ENCODE results near the gene PID1. TPM values are rescaled to one million over a fixed set of nuclear protein-coding genes. Genes with fewer than 3 reads are reported as not detected.

Gene PID1
- total RNA-seq, 1 donor from 2014 or later: 0.91 TPM

- no peak for TF ChIP-seq CTCF (conservative IDR thresholded peaks at IDR 0.05)
- H3K4me3 Mint-ChIP-seq: no peak overlapping the region
- no peak overlapping the region for H3K27ac Mint-ChIP-seq (ENCODE audit: unreplicated experiment)
- H3K9me3 Mint-ChIP-seq: no peaks in the 10 kb centered on the region
- H3K36me3 Mint-ChIP-seq (ENCODE audit: low read depth): no peaks in the 10 kb centered on the region
- H3K4me1 Mint-ChIP-seq: no peaks in the 10 kb centered on the region
- DNase-seq (ENCODE audit: low read depth, low spot score): no peak
- H3K27me3 Mint-ChIP-seq (ENCODE audit: low read depth): peaks cover 24% of the 10 kb centered on the region
Measured at GRCh38 chr2:229300790-229301189, 29.7 kb upstream of the PID1 start.

GRCh38 chr2:229300371-229300770 is 29.3 kb upstream of the PID1 start:
- no peaks in the 10 kb centered on the region for H3K36me3 Mint-ChIP-seq (ENCODE audit: low read depth)
- no peak for TF ChIP-seq CTCF (conservative IDR thresholded peaks at IDR 0.05)
- no peak for DNase-seq (ENCODE audit: low read depth, low spot score)
- H3K4me1 Mint-ChIP-seq: no peaks in the 10 kb centered on the region
- no peak overlapping the region for H3K4me3 Mint-ChIP-seq
- H3K27ac Mint-ChIP-seq (ENCODE audit: unreplicated experiment): no peak overlapping the region
- H3K27me3 Mint-ChIP-seq (ENCODE audit: low read depth): peaks cover 24% of the 10 kb centered on the region
- H3K9me3 Mint-ChIP-seq: no peaks in the 10 kb centered on the region

GRCh38 chr2:229297247-229297646 is 26.2 kb upstream of the PID1 start:
- Mint-ChIP-seq H3K4me3 (no peak overlapping the region), H3K9me3 (no peaks in the 10 kb centered on the region), H3K27me3 (ENCODE audit: low read depth) (peaks cover 33% of the 10 kb centered on the region), H3K36me3 (ENCODE audit: low read depth) (no peaks in the 10 kb centered on the region), H3K4me1 (no peaks in the 10 kb centered on the region), H3K27ac (ENCODE audit: unreplicated experiment) (no peak overlapping the region)
- no peak for TF ChIP-seq CTCF (conservative IDR thresholded peaks at IDR 0.05)
- no peak for DNase-seq (ENCODE audit: low read depth, low spot score)

GRCh38 chr2:229296536-229296935 is 25.4 kb upstream of the PID1 start:
- peaks cover 33% of the 10 kb centered on the region for H3K27me3 Mint-ChIP-seq (ENCODE audit: low read depth)

GRCh38 chr2:229296016-229296415 is 24.9 kb upstream of the PID1 start:
- no peak overlapping the region for H3K27ac Mint-ChIP-seq (ENCODE audit: unreplicated experiment)
- no peaks in the 10 kb centered on the region for H3K36me3 Mint-ChIP-seq (ENCODE audit: low read depth)
- no peaks in the 10 kb centered on the region for H3K4me1 Mint-ChIP-seq

More at GRCh38 chr2:229296536-229296935, 25.4 kb upstream of the PID1 start:
- Mint-ChIP-seq H3K4me1 (no peaks in the 10 kb centered on the region), H3K4me3 (no peak overlapping the region), H3K9me3 (no peaks in the 10 kb centered on the region), H3K36me3 (ENCODE audit: low read depth) (no peaks in the 10 kb centered on the region), H3K27ac (ENCODE audit: unreplicated experiment) (no peak overlapping the region)
- TF ChIP-seq CTCF (conservative IDR thresholded peaks at IDR 0.05): no peak
- no peak for DNase-seq (ENCODE audit: low read depth, low spot score)

More at GRCh38 chr2:229296016-229296415, 24.9 kb upstream of the PID1 start:
- H3K9me3 Mint-ChIP-seq: no peaks in the 10 kb centered on the region
- peaks cover 33% of the 10 kb centered on the region for H3K27me3 Mint-ChIP-seq (ENCODE audit: low read depth)
- no peak for DNase-seq (ENCODE audit: low read depth, low spot score)
- no peak overlapping the region for H3K4me3 Mint-ChIP-seq
- TF ChIP-seq CTCF (conservative IDR thresholded peaks at IDR 0.05): no peak
